ENCODE data around the gene PRKCQ.

Gene PRKCQ

DNA sequence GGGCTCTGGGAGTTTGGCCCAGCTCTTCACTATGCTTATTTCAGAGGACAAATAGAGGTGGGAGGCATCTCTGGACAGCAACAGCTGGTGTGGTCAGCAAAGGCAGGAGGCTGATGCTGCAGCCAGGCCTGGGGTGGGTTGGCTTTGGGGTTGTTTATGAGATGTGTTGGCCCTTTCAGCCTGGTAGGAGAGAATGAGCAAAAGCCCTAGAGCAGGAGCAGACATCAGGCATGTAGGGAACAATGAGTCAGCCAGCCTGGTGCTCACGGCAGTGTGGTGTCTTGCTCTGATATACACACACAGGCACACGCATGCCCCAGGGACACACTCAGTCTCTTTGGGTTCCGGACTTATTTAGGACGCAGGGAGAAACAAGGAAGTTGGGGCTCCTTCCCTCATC, 157.1 kb downstream of the PRKCQ start:
- Histone ChIP-seq H3K4me1 (ENCODE audit: insufficient read depth, poor library complexity, severe bottlenecking) (no peaks in the 10 kb centered on the region), H3K9me3 (ENCODE audit: severe bottlenecking) (no peaks in the 10 kb centered on the region), H3K27me3 (ENCODE audit: insufficient read depth, poor library complexity, severe bottlenecking) (no peaks in the 10 kb centered on the region), H3K27ac (ENCODE audit: poor library complexity, severe bottlenecking) (no peak overlapping the region), H3K4me3 (ENCODE audit: severe bottlenecking) (no peak overlapping the region), H3K36me3 (ENCODE audit: low read depth) (no peaks in the 10 kb centered on the region)
- TF ChIP-seq, protein P1, sequence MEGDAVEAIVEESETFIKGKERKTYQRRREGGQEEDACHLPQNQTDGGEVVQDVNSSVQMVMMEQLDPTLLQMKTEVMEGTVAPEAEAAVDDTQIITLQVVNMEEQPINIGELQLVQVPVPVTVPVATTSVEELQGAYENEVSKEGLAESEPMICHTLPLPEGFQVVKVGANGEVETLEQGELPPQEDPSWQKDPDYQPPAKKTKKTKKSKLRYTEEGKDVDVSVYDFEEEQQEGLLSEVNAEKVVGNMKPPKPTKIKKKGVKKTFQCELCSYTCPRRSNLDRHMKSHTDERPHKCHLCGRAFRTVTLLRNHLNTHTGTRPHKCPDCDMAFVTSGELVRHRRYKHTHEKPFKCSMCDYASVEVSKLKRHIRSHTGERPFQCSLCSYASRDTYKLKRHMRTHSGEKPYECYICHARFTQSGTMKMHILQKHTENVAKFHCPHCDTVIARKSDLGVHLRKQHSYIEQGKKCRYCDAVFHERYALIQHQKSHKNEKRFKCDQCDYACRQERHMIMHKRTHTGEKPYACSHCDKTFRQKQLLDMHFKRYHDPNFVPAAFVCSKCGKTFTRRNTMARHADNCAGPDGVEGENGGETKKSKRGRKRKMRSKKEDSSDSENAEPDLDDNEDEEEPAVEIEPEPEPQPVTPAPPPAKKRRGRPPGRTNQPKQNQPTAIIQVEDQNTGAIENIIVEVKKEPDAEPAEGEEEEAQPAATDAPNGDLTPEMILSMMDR (IDR thresholded peaks at IDR 0.05; ENCODE audit: poor library complexity, severe bottlenecking), result no peak
- DNase-seq (ENCODE audit: low spot score), result no peak
- ATAC-seq (ENCODE audit: low read depth), result peak; percentile 73

DNA sequence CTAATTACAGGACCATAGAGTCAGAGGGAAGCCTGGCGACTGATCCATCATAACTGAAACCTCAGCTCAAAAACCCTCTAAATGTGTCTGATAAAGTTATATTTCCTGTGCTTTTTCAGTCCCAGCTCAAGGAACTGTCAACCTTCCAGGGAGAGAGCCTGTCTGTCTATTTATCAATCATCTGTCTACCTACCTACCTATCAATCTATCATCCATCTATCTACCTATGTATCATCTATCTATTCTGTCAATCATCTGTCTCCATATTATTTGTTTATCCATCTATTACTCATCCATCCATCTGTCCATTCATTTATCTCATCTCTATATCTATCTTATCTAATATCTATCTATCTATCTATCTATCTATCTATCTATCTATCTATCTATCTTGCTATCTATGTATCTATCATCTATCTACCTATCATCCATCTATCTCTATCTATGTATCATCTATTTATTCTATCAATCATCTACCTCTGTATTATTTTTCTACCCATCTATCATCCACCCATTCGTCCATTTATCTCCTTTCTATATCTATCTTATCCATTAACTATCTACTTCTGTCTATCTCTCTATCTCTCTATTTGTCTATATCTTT, 161.4 kb downstream of the PRKCQ start:
- ATAC-seq (ENCODE audit: low read depth), result no peak
- TF ChIP-seq, protein P1 (IDR thresholded peaks at IDR 0.05; ENCODE audit: poor library complexity, severe bottlenecking), result no peak
- Histone ChIP-seq H3K4me3 (ENCODE audit: severe bottlenecking) (no peak overlapping the region), H3K9me3 (ENCODE audit: severe bottlenecking) (no peaks in the 10 kb centered on the region), H3K27me3 (ENCODE audit: insufficient read depth, poor library complexity, severe bottlenecking) (no peaks in the 10 kb centered on the region), H3K4me1 (ENCODE audit: insufficient read depth, poor library complexity, severe bottlenecking) (no peaks in the 10 kb centered on the region), H3K36me3 (ENCODE audit: low read depth) (no peaks in the 10 kb centered on the region), H3K27ac (ENCODE audit: poor library complexity, severe bottlenecking) (no peak overlapping the region)
- DNase-seq (ENCODE audit: low spot score), result no peak

DNA sequence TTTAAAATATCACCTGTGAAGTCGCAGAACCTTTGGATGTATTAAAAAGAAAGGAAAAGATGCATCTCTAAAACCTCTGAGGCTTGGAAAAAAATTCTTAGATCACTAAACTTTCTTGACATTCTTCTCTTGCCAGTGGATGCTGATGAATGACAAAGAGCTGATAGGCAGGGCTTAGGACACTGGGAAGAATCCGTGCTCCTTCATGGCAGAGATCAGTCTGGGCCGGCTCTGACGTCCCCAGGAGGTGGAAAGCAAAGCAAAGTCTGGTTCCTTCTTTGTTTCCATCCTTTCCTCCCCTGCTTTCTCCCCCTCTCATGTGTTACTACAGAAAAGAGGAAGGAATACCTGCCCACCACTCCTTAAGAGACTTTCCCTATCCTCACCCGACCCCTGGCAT, 161.9 kb downstream of the PRKCQ start:
- Histone ChIP-seq H3K27me3 (ENCODE audit: insufficient read depth, poor library complexity, severe bottlenecking) (no peaks in the 10 kb centered on the region), H3K27ac (ENCODE audit: poor library complexity, severe bottlenecking) (no peak overlapping the region), H3K36me3 (ENCODE audit: low read depth) (no peaks in the 10 kb centered on the region), H3K4me3 (ENCODE audit: severe bottlenecking) (no peak overlapping the region), H3K4me1 (ENCODE audit: insufficient read depth, poor library complexity, severe bottlenecking) (no peaks in the 10 kb centered on the region), H3K9me3 (ENCODE audit: severe bottlenecking) (no peaks in the 10 kb centered on the region)
- DNase-seq (ENCODE audit: low spot score), result no peak
- TF ChIP-seq, protein P1 (IDR thresholded peaks at IDR 0.05; ENCODE audit: poor library complexity, severe bottlenecking), result no peak
- ATAC-seq (ENCODE audit: low read depth), result no peak

DNA sequence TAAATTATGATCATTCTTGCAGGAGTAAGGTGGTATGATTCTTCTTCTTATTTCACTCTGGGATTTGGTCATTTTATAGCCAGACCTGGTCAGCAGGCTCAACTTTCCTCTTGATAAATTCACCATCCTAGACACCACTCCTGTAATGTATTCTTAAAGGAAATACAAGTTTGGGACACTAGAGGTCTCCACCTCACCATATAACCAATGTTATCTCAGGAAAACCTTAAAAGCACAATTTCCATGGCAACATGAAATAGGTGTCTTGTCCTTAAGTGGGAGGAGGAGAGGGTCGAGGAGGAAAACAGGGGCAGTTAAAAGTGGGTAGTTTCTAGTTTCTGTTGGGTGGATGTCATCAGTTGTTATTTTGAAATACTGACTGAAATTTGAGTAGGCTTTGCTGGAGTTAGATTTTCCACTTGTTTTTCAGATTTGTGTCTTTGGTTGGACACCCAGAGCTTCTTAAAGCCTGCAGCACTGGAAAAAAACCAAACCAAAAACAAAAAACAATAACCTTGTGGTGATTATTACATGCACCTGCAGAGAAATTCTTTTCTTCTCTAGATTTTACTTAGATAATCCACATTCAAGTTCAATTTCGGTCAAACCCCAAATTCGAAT, 163.1 kb downstream of the PRKCQ start:
- peak; percentile 64; the same call in 2 of the 3 replicates for ATAC-seq (ENCODE audit: low read depth)
- H3K27me3 ChIP-seq (ENCODE audit: insufficient read depth, poor library complexity, severe bottlenecking), result no peaks in the 10 kb centered on the region

More for the DNA sequence above, 163.1 kb downstream of the PRKCQ start:
- Histone ChIP-seq H3K36me3 (ENCODE audit: low read depth) (no peaks in the 10 kb centered on the region), H3K4me3 (ENCODE audit: severe bottlenecking) (no peak overlapping the region), H3K4me1 (ENCODE audit: insufficient read depth, poor library complexity, severe bottlenecking) (no peaks in the 10 kb centered on the region), H3K27ac (ENCODE audit: poor library complexity, severe bottlenecking) (no peak overlapping the region), H3K9me3 (ENCODE audit: severe bottlenecking) (no peaks in the 10 kb centered on the region)
- TF ChIP-seq, protein P1 (IDR thresholded peaks at IDR 0.05; ENCODE audit: poor library complexity, severe bottlenecking), result peak; percentile 82
- DNase-seq (ENCODE audit: low spot score), result no peak
